Caco-2 (cell line): ENCODE results near the gene CYP2U1. TPM values are rescaled to one million over a fixed set of nuclear protein-coding genes. Genes with fewer than 3 reads are reported as not detected.

Experiments used
- BruUV-seq: library from RNA; stranded (reverse); fragments of 400-500 nt; replicated peaks from 2 replicates; lab custom pipeline; 2021; lab: Mats Ljungman, UMichigan
- CTCF ChIA-PET: fragments of 300-600 bp; sonication (Branson Sonifier 250); formaldehyde crosslinking; loops from one replicate; lab custom pipeline; 2022; ENCODE audit warnings: antibody characterized with exemption; lab: Charles Lee
- POLR2A ChIA-PET: fragments of 300-600 bp; sonication (Branson Sonifier 250); formaldehyde crosslinking; loops from one replicate; lab custom pipeline; 2022; ENCODE audit warnings: antibody characterized with exemption; lab: Charles Lee
- DNase-seq, 2 experiments: peaks; one replicate each; pipeline versions ENCODE4 v3.0.0 to v3.0.0-alpha.2; 2020 to 2022
- H3K27me3 ChIP-seq: replicated peaks from 2 replicates; pipeline ENCODE4 v1.6.0; 2011; ENCODE audit warnings: low read length; ENCODE audit not compliant: control insufficient read depth, insufficient read depth
- H3K36me3 ChIP-seq: 2 replicates; pipeline ENCODE4 v1.5.1; 2011; ENCODE audit warnings: low read length; ENCODE audit not compliant: control insufficient read depth, insufficient read depth
- H3K4me1 ChIP-seq: fragments of 250-450 bp; sonication (Bioruptor Pico); 2 replicates; pipeline ENCODE4 v1.5.1; 2020; ENCODE audit warnings: mild to moderate bottlenecking
- H3K4me3 ChIP-seq: 2 replicates; pipeline ENCODE4 v1.5.1; 2011; ENCODE audit warnings: low read depth, mild to moderate bottlenecking, control low read depth, low read length
- H3K9me3 ChIP-seq: fragments of 250-450 bp; sonication (Bioruptor Pico); 2 replicates; pipeline ENCODE4 v1.5.1; 2020; ENCODE audit warnings: mild to moderate bottlenecking, moderate library complexity
- H3K27ac Mint-ChIP-seq: one replicate; pipeline ENCODE4 v1.8.0; 2022; ENCODE audit warnings: mixed read lengths; ENCODE audit not compliant: unreplicated experiment
- H3K27me3 Mint-ChIP-seq: one replicate; pipeline ENCODE4 v1.8.0; 2022; ENCODE audit warnings: mixed read lengths; ENCODE audit not compliant: insufficient read depth, unreplicated experiment
- H3K36me3 Mint-ChIP-seq: one replicate; pipeline ENCODE4 v1.8.0; 2022; ENCODE audit warnings: mild to moderate bottlenecking, mixed read lengths; ENCODE audit not compliant: insufficient read depth, unreplicated experiment
- H3K4me1 Mint-ChIP-seq: one replicate; pipeline ENCODE4 v1.8.0; 2022; ENCODE audit warnings: low read depth, mixed read lengths; ENCODE audit not compliant: unreplicated experiment
- H3K4me3 Mint-ChIP-seq: one replicate; pipeline ENCODE4 v1.8.0; 2022; ENCODE audit warnings: mild to moderate bottlenecking, moderate library complexity, mixed read lengths; ENCODE audit not compliant: unreplicated experiment
- H3K9me3 Mint-ChIP-seq: one replicate; pipeline ENCODE4 v1.8.0; 2022; ENCODE audit warnings: mixed read lengths; ENCODE audit not compliant: unreplicated experiment
- intact Hi-C: fragments of 100-400 bp; cut with micrococcal nuclease; formaldehyde crosslinking; loops from one replicate; pipeline ENCODE4 v1.10.0; 2022; ENCODE audit not compliant: unreplicated experiment
- total RNA-seq: library from RNA; stranded (reverse); gene quantifications from 2 replicates; pipeline ENCODE4 v1.2.3, GENCODE V29; 2022
- TF ChIP-seq, protein P1 (sequence below), 2 experiments: fragments of 200-600 bp in 1 of 2; IDR thresholded peaks; 1 replicate in 1 of 2; 2 replicates in 1 of 2; pipeline versions ENCODE4 v1.5.1 to v1.8.0; 2011 to 2022; ENCODE audit warnings: antibody characterized with exemption in 1 of 2, control low read depth in 1 of 2, inconsistent platforms in 1 of 2, low read depth in 1 of 2, low read length in 1 of 2, mild to moderate bottlenecking in 1 of 2, moderate library complexity in 1 of 2; ENCODE audit not compliant: insufficient read depth in 1 of 2, severe bottlenecking in 1 of 2, unreplicated experiment in 1 of 2

Gene CYP2U1
- total RNA-seq, 1 experiment from 2014 or later = 1.7 TPM

DNA sequence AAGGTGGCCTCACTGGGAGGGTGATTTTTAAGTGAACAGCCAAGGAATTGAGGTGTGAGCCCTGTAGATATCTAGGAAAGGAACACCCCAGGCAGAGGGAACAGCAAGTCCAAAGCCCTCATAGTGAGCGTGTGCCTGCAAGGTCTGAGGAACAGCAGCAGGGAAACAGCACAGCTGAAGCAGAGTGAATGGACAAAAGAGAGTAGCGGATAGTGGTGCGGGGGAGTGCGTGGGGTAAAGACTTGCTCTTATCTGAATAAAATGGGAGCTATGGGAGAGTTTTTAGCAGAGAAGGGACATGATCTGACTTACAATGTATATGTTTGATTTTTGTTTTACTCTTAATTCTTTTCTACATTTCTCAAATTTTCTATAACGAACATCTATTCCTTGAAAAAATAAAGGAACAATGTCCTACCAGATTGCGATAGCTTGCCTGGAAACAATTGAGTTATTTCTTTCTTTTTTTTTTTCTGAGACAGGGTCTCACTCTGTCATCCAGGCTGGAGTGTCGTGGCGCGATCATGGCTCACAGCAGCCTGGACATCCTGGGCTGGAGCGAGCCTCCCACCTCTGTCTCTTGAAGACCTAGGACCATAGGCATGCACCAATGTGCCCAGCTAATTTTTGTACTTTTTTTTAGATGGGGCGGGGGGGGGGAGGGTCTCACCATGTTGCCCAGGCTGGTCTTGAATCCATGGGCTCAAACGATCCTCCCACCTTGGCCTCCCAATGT is 38.9 kb downstream of the CYP2U1 start:
- BruUV-seq = no TSS peak
- CTCF ChIA-PET = interaction anchor here (0.7 kb wide), 1 partner anchor 14 kb away, joined by 3 read pairs; no protein-coding TSS in a partner anchor

DNA sequence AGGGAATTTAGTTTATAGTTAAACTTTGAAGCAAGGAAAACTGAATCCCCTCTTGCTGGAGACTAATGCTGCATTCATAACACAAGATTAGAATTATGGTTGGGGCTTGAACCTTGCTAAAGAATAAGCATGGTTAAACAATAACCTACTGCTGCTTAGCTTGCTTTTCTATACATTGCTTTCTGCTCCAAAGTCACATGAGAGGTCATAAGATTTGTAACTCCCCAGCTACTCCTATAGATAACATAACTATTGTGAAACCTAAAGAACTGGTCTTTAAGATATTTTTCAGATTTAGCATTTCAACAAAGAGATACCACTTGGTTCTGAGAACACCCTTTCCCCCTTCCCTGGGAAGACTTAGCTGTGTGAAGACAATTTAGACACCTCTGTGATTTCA is 41.3 kb downstream of the CYP2U1 start:
- no peaks in the 10 kb centered on the region for H3K9me3 ChIP-seq
- H3K36me3 Mint-ChIP-seq = no peaks in the 10 kb centered on the region
- H3K4me3 Mint-ChIP-seq = no peak overlapping the region
- no peaks in the 10 kb centered on the region for H3K4me1 Mint-ChIP-seq
- CTCF ChIA-PET = no interaction called here
- H3K27me3 ChIP-seq = no peaks in the 10 kb centered on the region
- no peak for DNase-seq
- TF ChIP-seq, protein P1, sequence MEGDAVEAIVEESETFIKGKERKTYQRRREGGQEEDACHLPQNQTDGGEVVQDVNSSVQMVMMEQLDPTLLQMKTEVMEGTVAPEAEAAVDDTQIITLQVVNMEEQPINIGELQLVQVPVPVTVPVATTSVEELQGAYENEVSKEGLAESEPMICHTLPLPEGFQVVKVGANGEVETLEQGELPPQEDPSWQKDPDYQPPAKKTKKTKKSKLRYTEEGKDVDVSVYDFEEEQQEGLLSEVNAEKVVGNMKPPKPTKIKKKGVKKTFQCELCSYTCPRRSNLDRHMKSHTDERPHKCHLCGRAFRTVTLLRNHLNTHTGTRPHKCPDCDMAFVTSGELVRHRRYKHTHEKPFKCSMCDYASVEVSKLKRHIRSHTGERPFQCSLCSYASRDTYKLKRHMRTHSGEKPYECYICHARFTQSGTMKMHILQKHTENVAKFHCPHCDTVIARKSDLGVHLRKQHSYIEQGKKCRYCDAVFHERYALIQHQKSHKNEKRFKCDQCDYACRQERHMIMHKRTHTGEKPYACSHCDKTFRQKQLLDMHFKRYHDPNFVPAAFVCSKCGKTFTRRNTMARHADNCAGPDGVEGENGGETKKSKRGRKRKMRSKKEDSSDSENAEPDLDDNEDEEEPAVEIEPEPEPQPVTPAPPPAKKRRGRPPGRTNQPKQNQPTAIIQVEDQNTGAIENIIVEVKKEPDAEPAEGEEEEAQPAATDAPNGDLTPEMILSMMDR (IDR thresholded peaks at IDR 0.05; ENCODE audit: insufficient read depth in 1 of 2, low read depth in 1 of 2, low read length in 1 of 2, severe bottlenecking in 1 of 2, unreplicated experiment in 1 of 2) = no peak
- no peaks in the 10 kb centered on the region for H3K27me3 Mint-ChIP-seq
- H3K9me3 Mint-ChIP-seq = no peaks in the 10 kb centered on the region
- H3K27ac Mint-ChIP-seq = no peak overlapping the region
- no peaks in the 10 kb centered on the region for H3K36me3 ChIP-seq
- POLR2A ChIA-PET = no interaction called here
- BruUV-seq = no TSS peak
- H3K4me1 ChIP-seq = no peaks in the 10 kb centered on the region
- intact Hi-C loops = no loop called here
- no peak overlapping the region for H3K4me3 ChIP-seq

More for the DNA sequence above, 38.9 kb downstream of the CYP2U1 start:
- Mint-ChIP-seq H3K36me3 (no peaks in the 10 kb centered on the region), H3K9me3 (no peaks in the 10 kb centered on the region), H3K27me3 (no peaks in the 10 kb centered on the region), H3K4me1 (no peaks in the 10 kb centered on the region), H3K4me3 (no peak overlapping the region), H3K27ac (no peak overlapping the region)
- no peaks in the 10 kb centered on the region for H3K4me1 ChIP-seq
- H3K4me3 ChIP-seq = no peak overlapping the region
- DNase-seq = no peak
- POLR2A ChIA-PET = no interaction called here
- no peaks in the 10 kb centered on the region for H3K9me3 ChIP-seq
- intact Hi-C loops = no loop called here
- TF ChIP-seq, protein P1 (IDR thresholded peaks at IDR 0.05; ENCODE audit: insufficient read depth in 1 of 2, low read depth in 1 of 2, low read length in 1 of 2, severe bottlenecking in 1 of 2, unreplicated experiment in 1 of 2) = no peak
- no peaks in the 10 kb centered on the region for H3K36me3 ChIP-seq
- H3K27me3 ChIP-seq = no peaks in the 10 kb centered on the region

DNA sequence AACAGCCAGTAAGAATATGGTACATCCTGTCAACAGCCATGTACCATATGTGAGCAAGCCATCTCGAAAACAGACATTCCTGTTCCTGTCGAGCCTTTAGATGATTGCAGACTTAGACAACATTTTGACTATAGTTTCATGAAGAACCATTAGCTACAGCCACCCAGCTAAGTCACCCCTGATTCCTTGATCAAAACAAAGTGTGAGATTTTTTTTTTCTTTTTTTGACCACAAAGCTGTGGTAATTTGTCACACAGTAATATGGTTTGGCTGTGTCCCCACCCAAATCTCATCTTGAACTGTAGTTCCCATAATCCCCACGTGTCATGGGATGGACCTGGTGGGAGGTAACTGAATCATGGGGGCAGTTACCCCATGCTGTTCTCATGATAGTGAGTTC is 43.2 kb downstream of the CYP2U1 start:
- no peaks in the 10 kb centered on the region for H3K27me3 ChIP-seq
- ChIA-PET POLR2A (no interaction called here), CTCF (no interaction called here)
- no peaks in the 10 kb centered on the region for H3K4me1 Mint-ChIP-seq
- H3K4me3 ChIP-seq = no peak overlapping the region
- intact Hi-C loops = no loop called here
- H3K4me1 ChIP-seq = no peaks in the 10 kb centered on the region
- no peaks in the 10 kb centered on the region for H3K9me3 Mint-ChIP-seq
- H3K4me3 Mint-ChIP-seq = no peak overlapping the region
- no peak overlapping the region for H3K27ac Mint-ChIP-seq
- TF ChIP-seq, protein P1 (IDR thresholded peaks at IDR 0.05; ENCODE audit: insufficient read depth in 1 of 2, low read depth in 1 of 2, low read length in 1 of 2, severe bottlenecking in 1 of 2, unreplicated experiment in 1 of 2) = no peak
- BruUV-seq = no TSS peak
- H3K27me3 Mint-ChIP-seq = no peaks in the 10 kb centered on the region
- H3K36me3 Mint-ChIP-seq = no peaks in the 10 kb centered on the region
- no peak for DNase-seq
- H3K9me3 ChIP-seq = no peaks in the 10 kb centered on the region
- H3K36me3 ChIP-seq = no peaks in the 10 kb centered on the region
